Measurements from ENCODE around the gene CARD9.

- TF ChIP-seq, protein P1, sequence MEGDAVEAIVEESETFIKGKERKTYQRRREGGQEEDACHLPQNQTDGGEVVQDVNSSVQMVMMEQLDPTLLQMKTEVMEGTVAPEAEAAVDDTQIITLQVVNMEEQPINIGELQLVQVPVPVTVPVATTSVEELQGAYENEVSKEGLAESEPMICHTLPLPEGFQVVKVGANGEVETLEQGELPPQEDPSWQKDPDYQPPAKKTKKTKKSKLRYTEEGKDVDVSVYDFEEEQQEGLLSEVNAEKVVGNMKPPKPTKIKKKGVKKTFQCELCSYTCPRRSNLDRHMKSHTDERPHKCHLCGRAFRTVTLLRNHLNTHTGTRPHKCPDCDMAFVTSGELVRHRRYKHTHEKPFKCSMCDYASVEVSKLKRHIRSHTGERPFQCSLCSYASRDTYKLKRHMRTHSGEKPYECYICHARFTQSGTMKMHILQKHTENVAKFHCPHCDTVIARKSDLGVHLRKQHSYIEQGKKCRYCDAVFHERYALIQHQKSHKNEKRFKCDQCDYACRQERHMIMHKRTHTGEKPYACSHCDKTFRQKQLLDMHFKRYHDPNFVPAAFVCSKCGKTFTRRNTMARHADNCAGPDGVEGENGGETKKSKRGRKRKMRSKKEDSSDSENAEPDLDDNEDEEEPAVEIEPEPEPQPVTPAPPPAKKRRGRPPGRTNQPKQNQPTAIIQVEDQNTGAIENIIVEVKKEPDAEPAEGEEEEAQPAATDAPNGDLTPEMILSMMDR (conservative IDR thresholded peaks at IDR 0.05; ENCODE audit: low read depth, low read length): no peak
- TF ChIP-seq RAD21 (IDR thresholded peaks at IDR 0.05; ENCODE audit: low read length): no peak
- TF ChIP-seq POLR2A (IDR thresholded peaks at IDR 0.05; ENCODE audit: low read depth, low read length): peak; percentile 92
- no peak for TF ChIP-seq RFX5 (IDR thresholded peaks at IDR 0.05; ENCODE audit: low read depth, low read length)
- no peak for TF ChIP-seq MAFK (IDR thresholded peaks at IDR 0.05; ENCODE audit: low read depth, low read length)
- peak; percentile 70 for TF ChIP-seq MAZ (IDR thresholded peaks at IDR 0.05; ENCODE audit: borderline replicate concordance, low read depth, low read length)
- TF ChIP-seq BHLHE40 (IDR thresholded peaks at IDR 0.05; ENCODE audit: low read depth, low read length): peak; percentile 63; the same call in 1 of the 2 replicates
These were observed 37.2 kb upstream of the CARD9 start, which contains the start of the genes ENTR1 and PMPCA for GRCh38 chr9:136410500-136411287.

Measured in IMR-90 (cell line).